HS-27A (cell line): ENCODE measurements around the gene KCNMA1.
"Not testable (repeated sequence)": the region's sequence is repeated elsewhere in the genome, so short reads cannot be mapped to it uniquely, and the experiment has no call there.

Experiments
- DNase-seq: peaks from one replicate; pipeline ENCODE4 v3.0.0-alpha.2; 2012; ENCODE audit warnings: low read depth, missing footprints

Gene KCNMA1

GRCh38 chr10:77363210-77363609 lies 274.4 kb downstream of the KCNMA1 start:
- no peak for DNase-seq

DNA sequence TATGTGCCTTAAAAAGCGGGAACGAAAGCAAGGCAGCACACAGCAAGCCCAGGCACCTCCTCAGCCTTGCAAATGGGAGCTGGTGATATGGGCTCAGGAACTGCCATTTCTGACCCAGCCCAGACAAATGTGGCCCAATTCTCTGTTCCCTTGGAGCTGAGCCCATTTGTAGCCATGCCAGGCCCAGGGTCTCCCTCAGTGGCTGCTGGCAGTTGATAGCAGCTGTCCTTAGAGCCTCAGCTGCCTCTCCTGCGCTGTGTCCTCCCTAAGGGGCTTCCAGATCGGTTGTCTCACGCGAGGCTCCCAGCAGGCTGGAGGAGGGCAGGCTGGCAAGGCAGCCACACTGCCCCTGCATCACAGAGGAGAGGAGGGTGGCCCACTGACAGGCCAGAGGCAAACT lies 275.8 kb downstream of the KCNMA1 start:
- no peak for DNase-seq

GRCh38 chr10:77361426-77361825 lies 276.2 kb downstream of the KCNMA1 start:
- DNase-seq = no peak

GRCh38 chr10:77360835-77361234 lies 276.8 kb downstream of the KCNMA1 start:
- no peak for DNase-seq

DNA sequence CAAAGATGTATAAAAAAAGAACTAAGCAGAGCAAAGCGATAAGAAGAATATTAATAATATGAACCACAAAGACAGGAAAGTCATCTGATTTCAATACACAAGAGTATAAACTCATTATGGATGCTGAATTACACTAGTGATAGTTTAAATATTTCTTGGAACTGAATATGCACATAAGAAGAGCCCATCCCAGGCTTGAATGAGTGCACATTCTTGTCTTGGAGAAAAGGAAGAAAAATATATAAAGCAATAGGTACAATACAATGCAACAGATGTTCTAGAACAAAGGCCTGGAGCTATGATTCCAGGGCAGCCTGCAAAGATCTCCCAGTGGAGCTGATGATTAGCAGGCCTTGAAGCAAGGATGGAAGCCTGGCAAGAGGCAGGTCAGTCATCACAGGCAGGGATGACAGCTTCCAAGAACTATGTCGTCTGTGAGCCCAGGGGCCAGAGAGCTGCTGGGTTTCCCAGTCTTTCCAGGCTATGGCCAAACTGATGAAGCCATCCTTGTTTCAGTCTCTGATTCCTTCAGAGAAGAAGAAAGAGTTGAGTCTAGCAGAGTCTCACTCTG lies 277.6 kb downstream of the KCNMA1 start:
- no peak for DNase-seq

DNA sequence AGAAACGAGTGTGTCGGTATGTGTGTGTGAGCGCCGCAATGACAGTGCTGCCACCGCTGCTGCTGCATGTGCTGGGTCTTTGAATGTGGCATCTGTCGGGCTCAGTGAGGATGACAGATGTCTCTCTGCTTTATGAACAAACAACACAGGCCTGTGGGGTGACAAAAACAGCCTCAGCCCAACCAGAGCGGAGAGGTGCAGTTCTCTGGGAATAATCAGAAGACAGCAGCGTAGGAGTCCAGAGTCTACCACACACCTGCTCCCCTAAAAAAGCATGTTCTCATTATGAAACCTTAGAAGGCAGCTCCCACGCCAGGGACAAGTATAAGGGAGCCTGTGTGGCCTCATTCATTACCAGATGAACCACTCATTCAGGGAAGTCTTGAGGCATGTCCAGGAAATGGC lies 278.3 kb downstream of the KCNMA1 start:
- no peak for DNase-seq

DNA sequence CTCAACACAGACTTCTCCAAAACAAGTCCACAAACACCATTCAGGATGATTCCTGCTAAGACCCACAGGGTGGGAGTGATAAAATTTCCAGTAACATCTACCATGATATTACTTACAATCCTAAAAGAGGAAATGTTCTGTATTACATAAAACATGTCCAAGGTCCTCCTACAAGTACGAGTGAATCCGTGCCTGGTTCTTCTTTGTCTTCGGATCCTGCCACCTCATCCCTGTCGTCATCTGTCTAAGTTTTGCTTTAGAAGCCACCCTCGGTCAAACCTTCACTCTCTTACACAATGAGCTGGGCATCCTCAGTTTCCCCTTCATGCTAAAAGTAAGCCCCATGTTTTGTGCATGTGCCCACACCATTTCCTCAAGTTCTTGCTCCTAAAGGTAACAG lies 279.0 kb downstream of the KCNMA1 start:
- no peak for DNase-seq

DNA sequence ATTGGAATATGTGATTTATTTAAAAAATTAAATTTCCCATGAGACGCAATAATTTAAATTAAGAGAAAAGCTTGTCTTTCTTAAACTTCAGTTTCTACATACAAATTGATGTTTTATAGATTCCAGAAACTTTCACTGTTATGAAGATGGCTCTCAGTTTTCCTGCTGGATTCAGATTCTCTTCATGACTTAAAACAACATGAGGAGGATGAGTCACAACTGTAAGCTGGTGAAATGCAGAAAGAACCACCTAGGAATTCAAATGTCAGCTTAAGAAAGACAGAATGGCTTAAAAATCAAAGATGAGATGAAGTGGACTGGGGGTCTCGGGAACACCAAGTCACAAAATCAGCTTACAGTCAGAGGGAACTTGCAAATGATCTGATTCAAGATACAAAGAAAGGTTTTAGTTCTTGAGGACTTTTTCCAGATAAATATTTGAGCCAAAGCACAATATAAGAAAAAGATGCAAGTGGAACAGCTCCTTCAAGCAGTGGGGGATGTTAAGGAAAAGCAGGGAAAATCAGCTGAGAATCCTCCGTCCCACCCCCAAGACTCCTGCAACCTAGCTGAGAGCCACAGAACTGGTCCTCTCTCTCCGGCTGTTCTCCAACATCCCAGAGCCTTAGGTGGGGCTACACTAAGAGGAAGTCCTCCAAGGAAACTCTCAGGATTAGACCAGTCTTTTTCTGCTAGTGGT lies 279.8 kb downstream of the KCNMA1 start:
- no peak for DNase-seq

DNA sequence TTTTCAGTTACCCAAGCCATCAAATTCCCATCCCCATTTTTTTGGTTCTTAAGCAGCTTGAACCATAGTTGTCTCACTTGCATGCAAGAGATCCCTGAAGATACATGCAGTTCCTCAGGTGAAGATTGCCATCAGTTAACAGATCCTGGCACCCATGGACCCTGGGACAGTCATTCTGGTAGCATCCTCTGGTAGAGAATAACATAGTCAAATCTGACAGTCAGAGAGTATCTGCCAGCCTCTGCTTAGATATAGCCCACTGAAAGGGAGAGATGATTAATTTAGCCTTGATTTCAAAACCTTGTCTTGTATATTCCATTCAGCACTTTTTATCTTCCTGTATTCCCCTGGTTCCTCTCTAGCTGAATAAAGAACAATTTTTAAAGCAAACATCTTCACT lies 280.4 kb downstream of the KCNMA1 start:
- DNase-seq = no peak

GRCh38 chr10:77355844-77356243 lies 281.8 kb downstream of the KCNMA1 start:
- no peak for DNase-seq

DNA sequence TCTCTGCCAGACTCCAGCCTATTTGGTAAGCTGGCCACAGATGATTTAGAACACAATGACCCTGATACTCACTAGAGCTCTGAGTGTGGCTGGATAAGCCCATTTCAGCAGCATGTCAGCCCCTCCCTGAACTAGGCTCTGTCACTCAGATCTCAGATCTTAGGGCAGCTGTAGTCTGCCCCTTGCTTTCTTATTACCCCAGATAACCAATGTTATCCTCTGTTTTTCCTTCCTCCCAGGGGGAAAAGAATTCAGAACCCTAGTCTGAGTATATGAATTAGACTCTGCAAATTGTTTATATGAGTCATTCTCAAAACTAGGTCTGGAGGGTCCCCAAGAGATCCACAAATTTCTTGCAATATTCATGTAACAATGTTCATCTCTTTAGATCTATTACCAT lies 286.2 kb downstream of the KCNMA1 start:
- DNase-seq = no peak

DNA sequence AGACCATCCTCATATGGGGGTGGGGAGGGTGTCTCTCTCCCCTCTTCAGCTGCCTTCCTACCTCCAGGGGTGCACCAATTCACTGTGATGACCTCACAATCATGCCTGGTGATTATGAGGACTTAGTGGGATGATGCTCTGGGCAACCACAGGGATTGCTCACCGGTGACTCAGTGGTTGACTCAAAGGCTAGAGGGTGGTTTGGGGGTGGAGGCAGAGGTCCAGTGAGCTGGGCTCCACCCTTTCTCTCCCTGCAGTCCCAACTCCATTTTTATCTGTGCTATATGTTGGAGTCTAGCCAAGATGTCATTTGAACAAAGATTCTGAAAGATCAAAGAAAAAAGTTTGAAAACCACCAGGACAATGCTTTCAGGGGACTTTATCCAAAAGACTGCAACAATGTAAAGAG lies 286.9 kb downstream of the KCNMA1 start:
- DNase-seq = peak; percentile 86

DNA sequence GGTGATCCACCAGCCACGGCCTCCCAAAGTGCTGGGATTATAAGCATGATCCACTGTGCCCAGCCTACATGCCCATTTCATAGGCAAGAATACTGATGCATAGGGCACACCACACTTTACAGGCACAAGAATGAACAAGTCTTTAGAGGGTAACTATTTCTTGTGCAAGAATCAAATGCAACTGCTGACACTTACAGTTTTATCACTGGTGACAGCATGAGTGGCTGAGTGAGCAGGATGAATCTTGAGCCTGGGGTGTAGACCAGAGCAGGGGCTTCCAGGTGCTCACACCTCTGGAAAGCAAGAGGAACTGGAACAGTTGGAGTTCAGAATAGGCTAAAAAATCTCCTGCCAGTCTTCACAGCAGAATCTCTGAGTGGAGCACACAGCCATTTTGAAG lies 287.5 kb downstream of the KCNMA1 start:
- no peak for DNase-seq

- no peak for DNase-seq
These were observed 288.4 kb downstream of the KCNMA1 start for GRCh38 chr10:77349226-77349625.

DNA sequence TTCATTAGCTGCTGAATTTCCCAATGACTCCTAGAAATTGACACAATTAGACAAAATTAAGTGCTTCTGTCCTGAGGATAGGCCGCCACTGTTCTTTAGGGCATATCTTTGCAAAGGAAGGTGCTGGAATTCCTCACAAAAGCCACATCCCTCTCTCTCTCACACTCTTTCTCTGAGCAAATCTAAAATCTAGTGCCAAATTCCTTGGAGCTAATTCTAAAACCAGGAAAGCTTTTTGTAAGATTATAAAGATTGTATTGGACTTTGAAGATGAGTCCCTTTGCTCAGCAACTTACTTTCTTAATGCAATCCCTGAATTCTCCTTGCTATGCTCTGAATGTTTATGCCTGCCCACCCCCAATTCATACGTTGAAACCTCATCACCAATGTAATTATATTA lies 288.9 kb downstream of the KCNMA1 start:
- DNase-seq = no peak

DNA sequence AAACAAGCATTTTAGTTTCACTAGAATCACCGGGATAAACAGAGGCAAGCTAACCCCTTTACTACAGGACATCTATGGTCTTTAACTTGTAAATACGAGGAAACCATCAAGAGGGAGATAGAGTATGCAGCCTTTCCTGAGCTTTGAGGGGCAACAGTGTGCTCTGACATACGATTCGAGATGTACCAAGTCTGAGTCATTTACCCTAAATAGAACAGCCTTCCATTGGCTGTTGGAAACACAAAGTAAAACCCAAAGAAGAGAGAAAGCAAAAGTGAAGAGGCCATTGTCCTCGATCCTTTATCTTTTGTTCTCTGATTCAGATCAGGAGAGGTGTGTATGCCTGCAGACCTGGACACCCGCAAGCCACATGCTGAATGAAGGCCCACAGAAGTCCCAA lies 289.5 kb downstream of the KCNMA1 start:
- no peak for DNase-seq

DNA sequence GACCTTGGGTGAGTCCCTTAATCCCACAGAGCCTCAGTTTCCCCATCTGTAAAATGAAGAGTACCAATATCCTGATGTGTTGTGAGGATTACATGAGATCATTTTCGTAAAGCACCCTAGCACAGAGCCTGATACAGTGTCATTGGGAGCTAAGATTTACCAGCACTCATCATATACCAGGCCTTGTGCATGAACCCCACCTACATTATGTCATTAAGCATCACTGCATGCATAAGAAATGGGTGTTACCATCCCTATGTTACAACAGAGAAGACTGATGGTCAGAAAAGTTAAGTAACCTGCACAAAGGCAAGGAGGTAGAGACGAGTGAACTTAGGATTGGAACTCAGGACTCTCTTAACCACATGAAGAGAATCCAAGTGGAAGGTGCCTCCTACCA lies 290.6 kb downstream of the KCNMA1 start:
- DNase-seq = no peak

DNA sequence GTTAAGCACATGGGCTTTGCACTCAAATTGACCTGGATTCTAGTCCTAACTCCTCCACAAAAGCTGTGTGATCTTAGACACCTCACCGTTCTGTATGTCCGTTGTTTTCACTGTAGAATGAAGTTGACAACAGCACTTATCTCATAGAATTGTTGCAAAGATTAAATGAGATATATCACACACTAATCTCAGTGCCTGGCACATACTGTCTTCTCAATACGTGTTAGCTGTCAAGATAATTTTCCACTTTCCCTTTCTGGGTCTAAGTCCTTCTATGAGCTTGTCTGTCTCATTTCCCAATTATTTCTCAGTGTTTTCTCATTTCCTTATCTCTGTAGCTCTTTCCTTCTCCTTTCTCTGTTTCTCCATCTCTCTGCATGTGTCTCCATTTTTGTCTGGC lies 296.6 kb downstream of the KCNMA1 start:
- no peak for DNase-seq

DNA sequence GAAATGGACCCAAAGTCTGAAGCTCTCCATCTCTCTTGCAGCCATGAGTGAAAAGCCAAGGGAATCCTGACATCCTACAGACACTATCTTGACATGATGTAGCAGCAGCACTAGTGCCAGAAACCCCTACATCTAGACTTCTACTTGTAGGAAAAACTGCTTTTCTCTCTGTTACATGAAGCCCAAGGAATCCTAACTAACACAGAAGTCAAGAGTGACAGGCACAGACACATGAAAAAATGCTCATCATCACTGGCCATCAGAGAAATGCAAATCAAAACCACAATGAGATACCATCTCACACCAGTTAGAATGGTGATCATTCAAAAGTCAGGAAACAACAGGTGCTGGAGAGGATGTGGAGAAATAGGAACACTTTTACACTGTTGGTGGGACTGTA lies 297.7 kb downstream of the KCNMA1 start:
- DNase-seq = not testable (repeated sequence)

GRCh38 chr10:77339166-77339565 lies 298.4 kb downstream of the KCNMA1 start:
- DNase-seq = no peak

- no peak for DNase-seq
These were observed 299.5 kb downstream of the KCNMA1 start for GRCh38 chr10:77338143-77338542.

DNA sequence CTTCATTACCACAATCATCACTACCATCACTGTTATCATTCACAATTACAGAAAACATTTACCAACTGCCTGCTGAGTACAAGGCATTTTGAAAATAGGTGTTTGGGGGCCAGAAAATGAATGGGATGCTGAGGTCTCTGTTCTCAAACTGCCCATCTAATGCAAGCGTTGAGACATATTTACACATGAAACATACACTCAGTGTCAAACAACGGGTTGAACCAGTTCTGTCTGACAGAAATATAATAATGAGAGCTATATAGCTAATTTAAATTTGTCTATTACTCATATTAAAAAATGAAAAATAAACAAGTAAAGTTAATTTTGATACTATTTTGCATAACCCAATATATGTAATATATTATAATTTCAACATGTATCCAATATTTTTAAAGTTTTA lies 303.1 kb downstream of the KCNMA1 start:
- DNase-seq = no peak

DNA sequence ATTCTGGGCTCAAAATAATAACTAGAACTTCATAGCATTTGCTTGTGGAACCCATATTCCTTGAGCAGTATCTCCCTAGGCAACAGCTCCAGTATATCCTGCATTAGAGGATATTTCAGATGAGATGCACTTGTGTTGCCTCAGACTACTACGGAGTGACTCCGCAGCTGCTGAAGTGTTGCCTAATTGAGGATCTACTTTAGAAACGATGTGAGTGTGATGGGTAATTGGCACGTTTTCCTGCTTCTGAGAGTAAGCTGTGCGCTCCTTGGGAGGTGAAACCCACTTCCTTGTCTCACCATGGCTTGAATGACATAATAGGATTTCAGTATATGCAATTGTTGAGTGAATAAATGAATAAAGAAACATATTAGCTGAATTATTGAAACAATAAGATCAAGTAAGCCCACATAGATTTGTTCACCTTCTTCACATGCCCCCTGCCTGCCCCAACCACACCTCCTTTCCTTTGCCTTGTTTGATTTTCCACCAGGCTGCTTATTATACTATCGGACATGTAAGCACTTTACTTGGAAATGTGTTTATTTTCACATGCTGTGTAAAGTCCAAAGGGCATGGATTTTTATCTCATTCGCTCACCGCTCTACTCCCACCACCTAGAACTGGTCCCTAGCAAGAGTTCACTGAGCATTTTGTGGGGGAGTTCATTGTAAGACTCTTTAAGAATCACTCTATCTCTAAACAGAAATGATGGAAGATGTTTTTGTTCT lies 303.8 kb downstream of the KCNMA1 start:
- DNase-seq = no peak

DNA sequence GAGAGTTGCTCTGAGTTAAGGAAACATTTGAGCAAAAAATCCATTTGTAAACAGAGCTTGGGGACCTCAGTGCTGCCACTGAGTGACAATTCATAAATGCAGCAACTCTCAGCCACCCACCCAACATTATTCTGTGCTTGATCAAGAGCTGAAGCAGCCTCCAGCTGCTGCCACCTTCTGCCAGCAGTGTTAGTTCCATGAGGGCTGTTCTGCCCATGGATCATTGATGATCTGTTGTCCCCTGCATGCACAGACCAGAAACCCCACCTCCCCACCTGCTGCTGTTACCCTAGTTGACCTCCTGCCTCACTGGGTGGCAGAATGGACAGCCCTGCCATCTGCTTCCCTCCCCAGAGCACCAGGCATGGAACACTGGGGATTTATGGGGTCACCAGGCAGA lies 305.4 kb downstream of the KCNMA1 start:
- DNase-seq = no peak
